MM.1S (cell line): Measurements from ENCODE around the gene ANKDD1A.

Experiments used
- CTCF ChIP-seq: fragments of 300-600 bp; sonication (generic); IDR thresholded peaks from 2 replicates; pipeline ENCODE4 v1.5.1; 2016; ENCODE audit warnings: antibody characterized with exemption, low read length, mixed read lengths
- EZH2 ChIP-seq: fragments of 300-600 bp; sonication (generic); optimal IDR thresholded peaks from 2 replicates; pipeline ENCODE3; 2017; ENCODE audit warnings: low read depth, mild to moderate bottlenecking, antibody characterized with exemption, low read length, mixed read lengths

DNA sequence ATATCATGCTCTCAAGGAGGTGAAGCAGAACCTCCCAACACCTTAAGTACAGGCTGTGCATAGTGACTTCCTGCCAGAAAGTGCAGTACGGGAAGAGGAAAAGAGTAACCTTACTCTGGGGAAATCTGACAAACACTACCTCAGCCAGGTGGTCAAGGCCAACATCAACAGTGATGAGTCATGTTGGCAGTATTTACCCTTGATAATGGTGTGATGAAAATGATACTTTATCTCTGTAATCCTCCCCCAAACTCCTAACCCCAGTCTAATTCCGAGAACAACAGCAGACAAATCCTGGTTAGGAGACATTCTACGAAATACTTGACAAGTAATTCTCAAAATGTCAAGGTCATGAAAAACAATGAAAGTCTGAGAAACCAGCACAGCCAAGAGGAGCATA, 26.5 kb downstream of the ANKDD1A start:
- TF ChIP-seq CTCF, result no peak
- no peak for TF ChIP-seq EZH2
